ENCODE data around the gene PTBP3.
"Not testable (repeated sequence)": the region's sequence is repeated elsewhere in the genome, so short reads cannot be mapped to it uniquely, and the experiment has no call there.

Gene PTBP3

GRCh38 chr9:112233769-112234168 is 99.7 kb downstream of the PTBP3 start:
- in situ Hi-C loops (cut with HindIII; ENCODE audit: low pct_unique_long_range_greater_than_20kb, low sequenced_read_pairs): no loop called here
- no peak for TF ChIP-seq JUND (IDR thresholded peaks at IDR 0.05; ENCODE audit: low read depth)
- no peak for DNase-seq (ENCODE audit: low read depth in 1 of 2, low spot score in 1 of 2)

DNA sequence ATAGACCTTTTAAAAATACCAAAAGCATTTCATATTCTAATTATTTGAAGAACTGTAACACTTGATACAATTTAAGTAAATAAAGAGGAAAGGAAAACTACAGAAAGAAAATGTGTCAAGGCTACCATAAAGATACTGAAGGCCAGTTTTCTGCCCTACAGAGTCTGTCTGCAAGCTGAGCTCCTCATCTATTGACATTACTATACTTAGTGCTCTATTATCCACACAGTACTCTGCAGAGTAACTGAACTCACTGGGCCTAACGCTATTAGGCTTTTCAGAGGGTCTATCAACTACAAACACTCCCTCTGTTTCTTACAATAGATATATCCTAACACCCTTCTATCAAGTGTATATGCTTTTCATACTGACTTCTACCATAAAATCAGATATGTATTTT is 101.2 kb downstream of the PTBP3 start:
- TF ChIP-seq JUND (IDR thresholded peaks at IDR 0.05; ENCODE audit: low read depth): no peak
- in situ Hi-C loops (cut with HindIII; ENCODE audit: low pct_unique_long_range_greater_than_20kb, low sequenced_read_pairs): no loop called here
- DNase-seq (ENCODE audit: low read depth in 1 of 2, low spot score in 1 of 2): no peak

DNA sequence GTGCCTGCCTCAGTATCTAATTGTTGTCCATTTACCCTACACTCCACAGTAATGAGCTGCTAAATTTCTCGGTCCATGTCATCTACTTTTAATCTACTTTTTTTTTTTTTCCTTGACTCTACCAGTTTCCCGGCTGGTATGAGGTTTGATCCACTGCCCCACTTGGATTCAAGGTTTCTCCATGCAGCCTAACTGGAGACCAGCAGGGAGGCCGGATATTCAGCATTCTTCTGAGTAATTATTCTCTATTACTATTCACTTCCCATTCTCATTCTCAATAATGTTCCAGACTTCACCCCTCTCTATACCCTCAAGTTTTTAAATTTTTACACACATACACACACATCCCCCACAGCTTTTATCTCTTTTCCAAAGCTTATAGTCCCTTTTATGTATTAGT is 107.3 kb downstream of the PTBP3 start:
- no peak for TF ChIP-seq JUND (IDR thresholded peaks at IDR 0.05; ENCODE audit: low read depth)
- in situ Hi-C loops (cut with HindIII; ENCODE audit: low pct_unique_long_range_greater_than_20kb, low sequenced_read_pairs): no loop called here
- no peak for DNase-seq (ENCODE audit: low read depth in 1 of 2, low spot score in 1 of 2)

DNA sequence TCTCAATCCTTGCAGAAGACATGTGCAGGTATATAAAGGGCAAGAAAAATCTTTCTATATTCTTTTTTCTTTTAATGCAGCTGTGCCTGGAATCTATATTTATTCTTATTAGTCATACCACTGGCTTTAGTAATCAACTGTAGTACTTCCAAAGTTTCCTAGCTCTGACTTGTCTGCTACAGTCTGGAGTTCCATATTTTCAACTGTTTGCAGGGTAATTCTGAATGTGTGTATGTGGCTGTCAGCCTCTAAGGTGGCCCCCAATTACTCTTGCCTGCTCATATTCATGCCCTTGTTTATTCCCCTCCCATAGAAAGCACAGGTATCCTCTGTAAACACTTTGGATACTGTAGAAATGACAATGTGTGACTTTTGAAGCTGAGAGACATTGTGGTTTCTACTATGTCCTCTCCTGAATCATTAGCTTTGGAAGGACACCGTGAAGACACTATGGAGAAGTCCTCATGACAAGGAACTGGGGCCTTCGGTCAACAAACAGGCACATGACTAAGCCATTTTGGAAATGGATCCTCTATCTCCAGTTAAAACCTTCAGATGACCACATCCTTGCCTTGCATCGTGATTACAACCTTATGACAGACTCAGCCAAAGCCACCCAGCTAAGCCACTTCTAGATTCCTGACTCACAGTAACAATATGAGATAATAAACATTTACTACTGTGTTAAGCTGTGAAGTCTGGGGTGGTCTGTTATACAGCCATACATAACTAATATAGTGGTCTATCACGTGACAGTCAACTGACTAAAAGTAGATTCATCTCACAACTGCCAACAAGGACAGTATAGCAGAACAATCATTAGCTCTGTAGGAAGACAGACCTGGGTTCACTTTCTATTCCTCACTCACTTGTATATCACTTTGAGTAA is 108.8 kb downstream of the PTBP3 start:
- DNase-seq (ENCODE audit: low read depth in 1 of 2, low spot score in 1 of 2): no peak
- in situ Hi-C loops (cut with HindIII; ENCODE audit: low pct_unique_long_range_greater_than_20kb, low sequenced_read_pairs): no loop called here
- no peak for TF ChIP-seq JUND (IDR thresholded peaks at IDR 0.05; ENCODE audit: low read depth)

DNA sequence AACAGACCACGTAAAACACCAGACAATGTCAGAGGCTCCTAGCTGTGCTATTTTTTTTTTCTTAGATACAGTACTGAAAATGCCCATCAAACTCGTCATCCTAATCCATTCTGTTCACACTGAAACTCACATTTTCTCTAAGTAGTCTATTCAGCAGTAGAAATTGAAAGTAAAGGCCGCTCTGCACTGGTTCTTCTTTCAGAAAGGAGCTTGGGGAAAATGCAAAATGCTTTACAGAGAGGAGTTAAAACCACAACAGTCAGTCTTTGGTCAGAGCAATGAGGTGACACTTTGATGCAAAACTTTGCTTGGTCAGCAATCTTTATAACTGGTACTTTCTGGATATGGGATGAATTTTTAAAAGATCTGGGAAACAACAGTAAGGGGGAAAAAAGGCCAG is 114.5 kb downstream of the PTBP3 start:
- in situ Hi-C loops (cut with HindIII; ENCODE audit: low pct_unique_long_range_greater_than_20kb, low sequenced_read_pairs): no loop called here
- TF ChIP-seq JUND (IDR thresholded peaks at IDR 0.05; ENCODE audit: low read depth): no peak
- DNase-seq (ENCODE audit: low read depth in 1 of 2, low spot score in 1 of 2): no peak

DNA sequence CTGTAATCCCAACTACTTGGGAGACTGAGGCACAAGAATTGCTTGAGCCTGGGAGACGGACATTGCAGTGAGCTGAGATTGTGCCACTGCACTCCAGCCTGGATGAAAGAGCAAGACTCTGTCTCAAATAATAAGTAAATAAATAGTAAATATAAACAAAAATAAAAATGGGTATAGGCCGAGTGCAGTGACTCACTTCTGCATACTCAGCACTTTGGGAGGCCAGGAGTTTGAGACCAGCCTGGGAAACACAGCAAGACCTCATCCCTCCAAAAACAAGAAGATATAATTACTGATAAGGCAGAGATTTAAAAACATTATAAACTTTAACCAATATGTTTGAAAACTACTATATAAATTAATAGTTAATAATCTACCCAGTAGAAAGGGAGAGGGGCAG is 120.5 kb downstream of the PTBP3 start:
- TF ChIP-seq JUND (IDR thresholded peaks at IDR 0.05; ENCODE audit: low read depth): no peak
- no peak for DNase-seq (ENCODE audit: low read depth in 1 of 2, low spot score in 1 of 2)
- in situ Hi-C loops (cut with HindIII; ENCODE audit: low pct_unique_long_range_greater_than_20kb, low sequenced_read_pairs): no loop called here

DNA sequence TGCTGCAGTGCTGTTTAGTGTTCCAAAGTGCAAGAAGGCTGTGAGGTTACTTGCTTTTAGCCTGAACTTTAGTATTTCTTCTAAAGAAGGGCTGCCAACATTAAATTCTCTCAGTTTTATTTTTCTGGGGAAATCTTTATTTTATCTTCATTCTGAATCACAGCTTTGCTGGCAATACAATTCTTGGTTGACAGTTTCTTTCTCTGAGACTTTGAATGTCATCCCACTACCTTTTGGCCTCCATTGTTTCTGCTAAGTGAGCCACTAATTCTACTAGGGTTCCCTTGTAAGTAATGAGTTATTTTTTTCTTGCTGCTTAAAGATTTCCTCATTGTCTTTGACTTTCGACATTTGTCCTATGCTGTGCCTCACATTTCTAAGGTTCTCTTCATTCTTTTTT is 126.0 kb downstream of the PTBP3 start:
- DNase-seq (ENCODE audit: low read depth in 1 of 2, low spot score in 1 of 2): no peak
- no peak for TF ChIP-seq JUND (IDR thresholded peaks at IDR 0.05; ENCODE audit: low read depth)
- in situ Hi-C loops (cut with HindIII; ENCODE audit: low pct_unique_long_range_greater_than_20kb, low sequenced_read_pairs): no loop called here

DNA sequence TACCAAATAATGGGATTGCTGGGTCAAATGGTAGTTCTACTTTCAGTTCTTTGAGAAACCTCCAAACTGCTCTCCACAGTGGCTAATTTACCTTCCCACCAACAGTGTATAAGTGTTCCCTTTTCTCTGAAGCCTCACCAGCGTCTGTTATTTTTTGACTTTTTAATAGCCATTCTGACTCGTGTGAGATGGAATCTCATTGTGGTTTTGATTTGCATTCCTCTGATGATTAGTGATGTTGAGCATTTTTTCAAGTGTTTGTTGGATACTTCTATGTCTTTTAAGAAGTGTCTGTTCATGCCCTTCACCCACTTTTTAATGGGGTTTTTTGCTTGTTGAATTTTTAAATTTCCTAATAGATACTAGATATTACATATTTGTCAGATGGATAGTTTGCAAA is 129.9 kb downstream of the PTBP3 start:
- no peak for DNase-seq (ENCODE audit: low read depth in 1 of 2, low spot score in 1 of 2)
- in situ Hi-C loops (cut with HindIII; ENCODE audit: low pct_unique_long_range_greater_than_20kb, low sequenced_read_pairs): no loop called here
- no peak for TF ChIP-seq JUND (IDR thresholded peaks at IDR 0.05; ENCODE audit: low read depth)

DNA sequence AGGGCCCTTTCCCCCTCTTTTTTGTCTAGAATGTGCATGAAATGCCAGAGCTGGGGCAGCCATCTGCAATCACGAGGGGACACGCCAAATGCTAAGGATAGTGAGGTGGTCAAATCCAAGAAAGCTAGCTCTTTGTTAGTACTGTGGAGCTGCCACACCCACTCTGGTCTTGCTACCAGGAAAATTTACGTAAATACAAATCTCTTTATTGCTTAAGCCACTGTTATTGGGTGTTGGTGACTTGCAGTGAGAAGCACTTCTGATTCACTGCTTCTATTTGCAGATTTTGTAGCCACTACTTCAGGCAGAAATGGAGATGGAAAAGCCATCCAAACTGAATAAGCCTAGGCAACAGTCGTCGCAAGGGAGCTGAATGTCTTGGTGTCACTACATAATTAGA is 132.7 kb downstream of the PTBP3 start:
- no peak for TF ChIP-seq JUND (IDR thresholded peaks at IDR 0.05; ENCODE audit: low read depth)
- DNase-seq (ENCODE audit: low read depth in 1 of 2, low spot score in 1 of 2): no peak
- in situ Hi-C loops (cut with HindIII; ENCODE audit: low pct_unique_long_range_greater_than_20kb, low sequenced_read_pairs): no loop called here

DNA sequence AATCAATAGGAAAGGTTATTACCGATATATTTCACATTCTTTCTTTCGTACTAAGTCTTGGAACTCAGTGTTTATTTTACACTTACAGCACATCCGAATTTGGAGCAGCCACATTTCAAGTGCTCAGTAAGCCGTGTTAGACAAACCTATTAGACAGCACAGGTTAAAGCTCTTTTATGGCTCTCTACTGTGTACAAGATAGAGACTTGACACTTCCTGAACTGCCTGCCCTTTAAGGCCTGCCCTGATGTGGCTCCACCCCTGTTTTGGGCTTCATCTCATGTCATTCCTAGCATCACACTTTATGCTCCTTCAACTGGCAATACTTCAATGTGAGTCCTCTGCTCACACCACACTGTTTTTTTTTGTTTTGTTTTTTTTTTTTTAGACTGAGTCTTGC is 134.8 kb downstream of the PTBP3 start:
- DNase-seq (ENCODE audit: low read depth in 1 of 2, low spot score in 1 of 2): no peak
- TF ChIP-seq JUND (IDR thresholded peaks at IDR 0.05; ENCODE audit: low read depth): no peak
- in situ Hi-C loops (cut with HindIII; ENCODE audit: low pct_unique_long_range_greater_than_20kb, low sequenced_read_pairs): no loop called here

DNA sequence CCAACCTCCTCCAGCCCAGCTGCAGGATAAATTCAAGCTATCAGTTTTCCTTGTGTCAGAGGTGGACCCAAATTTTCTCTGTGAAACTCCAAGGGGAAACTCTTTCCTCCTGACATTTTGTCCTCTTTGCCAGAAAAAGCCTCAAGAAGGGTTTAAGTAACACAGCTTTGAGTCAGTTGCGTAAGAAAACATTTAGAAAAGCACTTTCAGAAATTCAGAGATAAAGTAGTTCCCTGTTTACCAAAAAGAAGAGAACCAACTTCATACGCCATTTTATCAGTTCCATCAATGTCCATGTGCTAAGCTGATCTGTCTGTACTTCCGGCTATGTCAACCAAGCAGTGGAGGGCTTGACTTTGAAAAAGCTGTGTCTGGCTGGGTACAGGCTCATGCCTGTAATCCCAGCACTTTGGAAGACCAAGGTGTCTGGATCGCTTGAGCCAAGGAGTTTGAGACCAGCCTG is 138.4 kb downstream of the PTBP3 start:
- DNase-seq (ENCODE audit: low read depth in 1 of 2, low spot score in 1 of 2): no peak
- no peak for TF ChIP-seq JUND (IDR thresholded peaks at IDR 0.05; ENCODE audit: low read depth)
- in situ Hi-C loops (cut with HindIII; ENCODE audit: low pct_unique_long_range_greater_than_20kb, low sequenced_read_pairs): no loop called here

DNA sequence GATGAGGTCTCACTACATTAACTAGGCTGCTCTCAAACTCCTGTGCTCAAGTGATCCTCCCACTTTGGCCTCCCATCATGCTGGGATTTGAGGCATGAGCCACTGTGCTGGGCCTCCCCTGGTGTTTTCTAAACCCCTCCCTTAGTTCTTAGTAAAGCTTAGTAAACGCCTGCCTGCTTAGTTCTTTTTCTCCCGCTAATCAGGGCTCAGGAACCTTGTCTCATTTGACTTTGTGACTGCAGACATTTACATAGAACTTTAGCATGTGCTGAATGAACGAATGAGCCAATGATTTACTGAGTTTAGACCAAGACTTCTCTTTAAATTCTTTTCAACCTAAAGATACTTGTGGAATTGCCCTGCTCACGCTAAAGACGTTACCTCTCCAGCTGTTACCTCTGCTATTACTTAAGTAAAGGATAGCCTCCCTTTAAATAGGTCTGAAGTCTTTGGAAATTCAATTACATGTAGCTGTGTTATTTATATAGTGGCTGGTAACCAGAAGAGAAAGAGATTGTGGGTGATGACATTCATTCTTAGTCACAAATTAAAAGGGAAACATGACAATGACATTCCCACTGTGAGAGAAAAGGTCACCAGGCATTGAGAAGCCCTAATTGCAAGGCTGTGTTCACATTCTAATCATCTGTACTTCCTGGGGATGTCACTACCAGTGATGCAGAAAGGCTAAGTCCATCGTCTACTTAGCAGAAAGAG is 139.7 kb downstream of the PTBP3 start:
- no peak for TF ChIP-seq JUND (IDR thresholded peaks at IDR 0.05; ENCODE audit: low read depth)
- no peak for DNase-seq (ENCODE audit: low read depth in 1 of 2, low spot score in 1 of 2)
- in situ Hi-C loops (cut with HindIII; ENCODE audit: low pct_unique_long_range_greater_than_20kb, low sequenced_read_pairs): no loop called here

DNA sequence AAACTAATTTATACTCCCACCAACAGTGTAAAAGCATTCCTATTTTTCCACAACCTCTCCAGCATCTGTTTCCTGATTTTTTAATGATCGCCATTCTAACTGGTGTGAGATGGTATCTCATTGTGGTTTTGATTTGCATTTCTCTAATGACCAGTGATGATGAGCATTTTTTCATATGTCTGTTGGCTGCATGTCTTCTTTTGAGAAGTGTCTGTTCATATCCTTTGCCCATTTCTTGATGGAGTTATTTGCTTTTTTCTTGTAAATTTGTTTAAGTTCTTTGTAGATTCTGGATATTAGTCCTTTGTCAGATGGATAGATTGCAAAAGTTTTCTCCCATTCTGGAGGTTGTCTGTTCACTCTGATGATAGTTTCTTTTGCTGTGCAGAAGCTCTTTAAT is 143.1 kb downstream of the PTBP3 start:
- in situ Hi-C loops (cut with HindIII; ENCODE audit: low pct_unique_long_range_greater_than_20kb, low sequenced_read_pairs); DNase-seq (ENCODE audit: low read depth in 1 of 2, low spot score in 1 of 2): not testable (repeated sequence)
